ENCODE data around the gene HELZ.

DNA sequence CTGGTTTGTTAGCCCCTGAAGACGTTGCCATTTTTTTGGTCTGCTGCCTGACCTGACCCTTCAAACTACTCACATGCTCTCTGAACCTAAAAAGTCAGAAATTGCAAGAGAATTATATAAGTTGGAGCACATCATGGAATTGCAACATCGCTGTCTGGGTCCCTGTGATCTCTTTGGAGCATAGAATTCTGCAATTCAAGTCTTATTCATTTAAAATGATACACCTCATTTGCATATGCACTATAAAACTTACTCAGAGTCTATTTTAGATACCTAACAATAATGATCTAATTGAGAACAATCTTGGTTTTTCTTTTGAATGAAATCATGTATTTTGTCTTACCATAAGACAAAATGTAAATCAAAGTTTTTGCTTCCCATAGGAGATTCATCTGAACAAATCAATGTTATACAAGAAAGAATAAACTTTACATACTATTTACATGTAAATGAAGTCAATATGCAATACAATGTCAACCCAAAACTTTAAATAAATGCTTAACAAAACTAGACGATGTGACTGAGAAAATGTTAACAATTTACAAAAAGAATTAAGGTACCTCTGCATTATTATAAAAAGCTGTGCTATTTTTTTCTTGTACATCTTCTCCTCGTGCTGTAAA, 99.7 kb downstream of the HELZ start:
- TF ChIP-seq, protein P1, sequence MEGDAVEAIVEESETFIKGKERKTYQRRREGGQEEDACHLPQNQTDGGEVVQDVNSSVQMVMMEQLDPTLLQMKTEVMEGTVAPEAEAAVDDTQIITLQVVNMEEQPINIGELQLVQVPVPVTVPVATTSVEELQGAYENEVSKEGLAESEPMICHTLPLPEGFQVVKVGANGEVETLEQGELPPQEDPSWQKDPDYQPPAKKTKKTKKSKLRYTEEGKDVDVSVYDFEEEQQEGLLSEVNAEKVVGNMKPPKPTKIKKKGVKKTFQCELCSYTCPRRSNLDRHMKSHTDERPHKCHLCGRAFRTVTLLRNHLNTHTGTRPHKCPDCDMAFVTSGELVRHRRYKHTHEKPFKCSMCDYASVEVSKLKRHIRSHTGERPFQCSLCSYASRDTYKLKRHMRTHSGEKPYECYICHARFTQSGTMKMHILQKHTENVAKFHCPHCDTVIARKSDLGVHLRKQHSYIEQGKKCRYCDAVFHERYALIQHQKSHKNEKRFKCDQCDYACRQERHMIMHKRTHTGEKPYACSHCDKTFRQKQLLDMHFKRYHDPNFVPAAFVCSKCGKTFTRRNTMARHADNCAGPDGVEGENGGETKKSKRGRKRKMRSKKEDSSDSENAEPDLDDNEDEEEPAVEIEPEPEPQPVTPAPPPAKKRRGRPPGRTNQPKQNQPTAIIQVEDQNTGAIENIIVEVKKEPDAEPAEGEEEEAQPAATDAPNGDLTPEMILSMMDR (IDR thresholded peaks at IDR 0.05): no peak
- no peak for TF ChIP-seq POLR2A (IDR thresholded peaks at IDR 0.05)
